HG03108 (cell line): ENCODE results near the gene EFCAB6.

Source experiments
- ATAC-seq: cut with Tn5 transposase; IDR thresholded peaks from one replicate; pipeline ENCODE4 v1.9.1; 2021; ENCODE audit warnings: moderate library complexity; ENCODE audit not compliant: unreplicated experiment

Gene EFCAB6

GRCh38 chr22:43812149-43812842 lies at the start of gene EFCAB6:
TSS of gene EFCAB6 (minus strand) at chr22:43812305. CDS start at chr22:43782318, 29,987 bp downstream.
- peak; percentile 79 for ATAC-seq

- ATAC-seq = no peak
Observed at GRCh38 chr22:43861529-43861928, 49.4 kb upstream of the EFCAB6 start.

GRCh38 chr22:43860831-43861230 lies 48.7 kb upstream of the EFCAB6 start:
- no peak for ATAC-seq

GRCh38 chr22:43860126-43860525 lies 48.0 kb upstream of the EFCAB6 start:
- no peak for ATAC-seq

GRCh38 chr22:43859621-43860020 lies 47.5 kb upstream of the EFCAB6 start:
- ATAC-seq = no peak

GRCh38 chr22:43859176-43859575 lies 47.1 kb upstream of the EFCAB6 start:
- ATAC-seq = no peak

- ATAC-seq = no peak
Observed at GRCh38 chr22:43858156-43858895, 46.2 kb upstream of the EFCAB6 start.

- no peak for ATAC-seq
Observed at GRCh38 chr22:43857367-43857766, 45.3 kb upstream of the EFCAB6 start.

GRCh38 chr22:43855431-43855830 lies 43.3 kb upstream of the EFCAB6 start:
- no peak for ATAC-seq

GRCh38 chr22:43854786-43855271 lies 42.7 kb upstream of the EFCAB6 start:
- no peak for ATAC-seq

GRCh38 chr22:43854121-43854785 lies 42.1 kb upstream of the EFCAB6 start:
- no peak for ATAC-seq

- ATAC-seq = no peak
Observed at GRCh38 chr22:43853328-43853931, 41.3 kb upstream of the EFCAB6 start.

- no peak for ATAC-seq
Observed at GRCh38 chr22:43852573-43853327, 40.6 kb upstream of the EFCAB6 start.

- no peak for ATAC-seq
Observed at GRCh38 chr22:43851979-43852307, 39.8 kb upstream of the EFCAB6 start.

- no peak for ATAC-seq
Observed at GRCh38 chr22:43851058-43851978, 39.2 kb upstream of the EFCAB6 start.

GRCh38 chr22:43850529-43850928 lies 38.4 kb upstream of the EFCAB6 start:
- no peak for ATAC-seq

- no peak for ATAC-seq
Observed at GRCh38 chr22:43849731-43850130, 37.6 kb upstream of the EFCAB6 start.

GRCh38 chr22:43848366-43849171 lies 36.5 kb upstream of the EFCAB6 start:
- ATAC-seq = no peak
